ENCODE results near the gene ARMC2.

GRCh38 chr6:108825326-108825725, 22.9 kb upstream of the ARMC2 start:
- TF ChIP-seq PHF8 (IDR thresholded peaks at IDR 0.05; ENCODE audit: borderline replicate concordance, low read depth) = no peak
- no peak for TF ChIP-seq CTCF (IDR thresholded peaks at IDR 0.05)
- TF ChIP-seq POLR2A (IDR thresholded peaks at IDR 0.05; ENCODE audit: low read length) = no peak
